Heart right ventricle (tissue), 16 donors: ENCODE results near the gene WWOX. TPM values are rescaled to one million over a fixed set of nuclear protein-coding genes. Genes with fewer than 3 reads are reported as not detected.

Experiments
- ATAC-seq, 8 donors: fragments of 200-7000 bp; cut with Tn5 transposase; one replicate each; pipeline ENCODE4 v1.9.1; 2020; ENCODE audit warnings: mild to moderate bottlenecking in 8 of 8, moderate library complexity in 8 of 8, moderate number of reproducible peaks in 1 of 8
- DNase-seq, 2 donors: peaks; one replicate each; pipeline ENCODE4 v3.0.0-alpha.2; 2020
- H3K27ac ChIP-seq, 10 donors: fragments of 200-600 bp; sonication (generic) in 2 of 10; one replicate each; pipeline versions ENCODE4 v1.5.0 to v1.8.0; 2020 to 2022; ENCODE audit warnings: mild to moderate bottlenecking in 3 of 10
- H3K27me3 ChIP-seq, 7 donors: fragments of 200-600 bp; one replicate each; pipeline ENCODE4 v1.8.0; 2021 to 2022; ENCODE audit warnings: mild to moderate bottlenecking in 2 of 7
- H3K36me3 ChIP-seq, 9 donors: fragments of 200-600 bp; sonication (generic) in 1 of 9; one replicate each; pipeline versions ENCODE4 v1.5.0 to v1.8.0; 2020 to 2022; ENCODE audit warnings: mild to moderate bottlenecking in 2 of 9
- H3K4me1 ChIP-seq, 9 donors: fragments of 200-600 bp; sonication (generic) in 1 of 9; one replicate each; pipeline versions ENCODE4 v1.5.0 to v1.8.0; 2020 to 2022; ENCODE audit warnings: mild to moderate bottlenecking in 4 of 9
- H3K4me3 ChIP-seq, 10 donors: fragments of 200-600 bp; sonication (generic) in 2 of 10; one replicate each; pipeline versions ENCODE4 v1.5.0 to v1.8.0; 2020 to 2022; ENCODE audit warnings: mild to moderate bottlenecking in 7 of 10, moderate library complexity in 2 of 10
- H3K9me3 ChIP-seq, 11 donors: fragments of 200-600 bp in 10 of 11; sonication (generic) in 2 of 11; one replicate each; pipeline versions ENCODE4 v1.5.0 to v1.8.0; 2013 to 2022; ENCODE audit warnings: mild to moderate bottlenecking in 2 of 11, control low read depth in 1 of 11, moderate library complexity in 1 of 11
- CTCF ChIP-seq, 9 donors: fragments of 200-600 bp; sonication (generic) in 2 of 9; IDR thresholded peaks; one replicate each; pipeline versions ENCODE4 v1.5.0 to v1.8.0; 2021 to 2022; ENCODE audit warnings: antibody characterized with exemption in 9 of 9, mild to moderate bottlenecking in 5 of 9, moderate library complexity in 1 of 9
- WGBS, 2 donors: extraction: QIAGEN DNeasy Blood & Tissue Kit; methylation state at CpG; one replicate each; pipeline ENCODE4 v1.1.7; 2013; ENCODE audit warnings: inconsistent platforms in 1 of 2; 5-methylcytosine and 5-hydroxymethylcytosine counted together
- intact Hi-C, 10 donors: fragments of 100-400 bp; cut with DNase I; formaldehyde crosslinking; loops; one replicate each; pipeline versions ENCODE4 v1.11.1 to v1.14.2; 2022
- polyA plus RNA-seq, 2 donors: library from polyadenylated mRNA; stranded (reverse); fragments of 200-250 nt; gene quantifications; one replicate each; pipeline ENCODE4 v1.2.3, GENCODE V29; 2013
- total RNA-seq, 10 donors: library from RNA; stranded (reverse); fragmentation: NEBNext Ultra II Directional in 3 of 10; extraction: Animal tissue kit (Norgen Biotek cat#: 25700) in 3 of 10; gene quantifications; one replicate each; pipeline versions ENCODE4 v1.2.1 to v1.2.4, GENCODE V29; 2021 to 2023
- donor health status: Arrhythmogenic right ventricular cardiomyopathy.
- donor health status: ischemic (EF 13 %, LVEDD 7.1; RV severe dilation, severe dysfunction).
- donor health status: healthy with polysubstance abuse.
- donor health status: DM: no; HTN: yes; CAD: no.
- donor health status: DM: no; HTN: no; CAD: no.
- donor health status: ischemic (EF 25% LVEDD 6.9; RV normal size, moderate dysfunction).
- donor health status: ischemic (EF 25% LVEDD 5.7; RV mildly dilated, moderate dysfunction).
- donor health status: healthy.
- donor health status: DM: yes; HTN: yes; CAD: no.
- donor health status: Ischemic cardiomyopathy.
- donor health status: ischemic (EF 35%, LVEDD 5.7; RV mildly dilated, moderate dysfunction).
- donor health status: nonischemic (EF 11% LVEDD 7.7; RV severe dilation, severe dysfunction).
- donor health status: DM: yes; HTN: yes; CAD: no.
- donor health status: PGD.
- donor health status: ischemic (EF 29% LVEDD 5.4; RV normal size, mild dysfunction).
- donor health status: nonischemic (EF 23%, LVEDD 6.1; RV moderate dilation, normal function).

Gene WWOX
- total and polyA plus RNA-seq, 12 donors: 4.9 to 15.0 (median 9.9) TPM

GRCh38 chr16:78516006-78516736, 416.7 kb downstream of the WWOX start:
- DNase-seq (no peak), ATAC-seq (no peak)
- Histone ChIP-seq H3K9me3 (no peaks in the 10 kb centered on the region), H3K4me1 (no peaks in the 10 kb centered on the region), H3K27me3 (no peaks in the 10 kb centered on the region), H3K27ac (no peak overlapping the region), H3K36me3 (no peaks in the 10 kb centered on the region), H3K4me3 (no peak overlapping the region)
- TF ChIP-seq CTCF (IDR thresholded peaks at IDR 0.05): no peak
- WGBS, 2 donors: 90 to 91% methylated on average over 9 of the region's 9 CpGs
- intact Hi-C loops: loop anchor here in 1 of 10 donors (10.0 kb wide), 2 partner anchors 79 to 159 kb away; no protein-coding TSS in a partner anchor

GRCh38 chr16:78519896-78520295, 420.4 kb downstream of the WWOX start:
- no peak for TF ChIP-seq CTCF (IDR thresholded peaks at IDR 0.05)
- no peaks in the 10 kb centered on the region for H3K9me3 ChIP-seq
- no peak overlapping the region for H3K27ac ChIP-seq
- H3K4me1 ChIP-seq: peaks cover 0 to 17% (median 0%) of the 10 kb centered on the region in 9 donors
- intact Hi-C loops: loop anchor here in 1 of 10 donors (10.0 kb wide), 2 partner anchors 75 to 155 kb away; no protein-coding TSS in a partner anchor
- H3K36me3 ChIP-seq: no peaks in the 10 kb centered on the region
- DNase-seq (no peak), ATAC-seq (peak in 1 of 8 donors; percentile 45)
- H3K27me3 ChIP-seq: no peaks in the 10 kb centered on the region
- WGBS, 2 donors: 97% methylated on average over 8 of the region's 8 CpGs
- no peak overlapping the region for H3K4me3 ChIP-seq

- Histone ChIP-seq H3K36me3 (no peaks in the 10 kb centered on the region), H3K27ac (no peak overlapping the region), H3K9me3 (no peaks in the 10 kb centered on the region), H3K27me3 (no peaks in the 10 kb centered on the region), H3K4me1 (peaks cover 0 to 17% (median 0%) of the 10 kb centered on the region in 9 donors), H3K4me3 (no peak overlapping the region)
- no peak for TF ChIP-seq CTCF (IDR thresholded peaks at IDR 0.05)
- intact Hi-C loops: no loop called here
- 78 to 91% methylated on average over 5 of the region's 5 CpGs for WGBS, 2 donors
- DNase-seq (no peak), ATAC-seq (no peak)
Measured at GRCh38 chr16:78520470-78520869, 421.0 kb downstream of the WWOX start.

- intact Hi-C loops: no loop called here
- Histone ChIP-seq H3K36me3 (no peaks in the 10 kb centered on the region), H3K4me1 (peaks cover 0 to 17% (median 0%) of the 10 kb centered on the region in 9 donors), H3K9me3 (no peaks in the 10 kb centered on the region), H3K4me3 (no peak overlapping the region), H3K27me3 (no peaks in the 10 kb centered on the region), H3K27ac (no peak overlapping the region)
- ATAC-seq: no peak
- no peak for TF ChIP-seq CTCF (IDR thresholded peaks at IDR 0.05)
- DNase-seq: no peak
- WGBS, 2 donors: 64 to 70% methylated on average over 5 of the region's 5 CpGs
Measured at GRCh38 chr16:78522327-78522726, 422.9 kb downstream of the WWOX start.
